Renal cortical epithelial cell (primary cell): ENCODE data around the gene ROBO1. TPM values are rescaled to one million over a fixed set of nuclear protein-coding genes. Genes with fewer than 3 reads are reported as not detected.
"Not testable (repeated sequence)": the region's sequence is repeated elsewhere in the genome, so short reads cannot be mapped to it uniquely, and the experiment has no call there.

Experiments
- DNase-seq: peaks from one replicate; pipeline ENCODE4 v3.0.0-alpha.2; 2011; ENCODE audit warnings: low read depth
- total RNA-seq: library from RNA; depleted of rRNA; stranded (reverse); fragments of >200 nt; gene quantifications from 2 replicates; pipeline ENCODE4 v1.2.3, GENCODE V29; 2014

The ROBO1 gene
- total RNA-seq, 1 donor from 2014 or later: 41.9 TPM

- DNase-seq: no peak
These were observed 1066.3 kb downstream of the ROBO1 start for GRCh38 chr3:78701537-78701936.

GRCh38 chr3:78698431-78698830 lies 1069.4 kb downstream of the ROBO1 start:
- DNase-seq: no peak

DNA sequence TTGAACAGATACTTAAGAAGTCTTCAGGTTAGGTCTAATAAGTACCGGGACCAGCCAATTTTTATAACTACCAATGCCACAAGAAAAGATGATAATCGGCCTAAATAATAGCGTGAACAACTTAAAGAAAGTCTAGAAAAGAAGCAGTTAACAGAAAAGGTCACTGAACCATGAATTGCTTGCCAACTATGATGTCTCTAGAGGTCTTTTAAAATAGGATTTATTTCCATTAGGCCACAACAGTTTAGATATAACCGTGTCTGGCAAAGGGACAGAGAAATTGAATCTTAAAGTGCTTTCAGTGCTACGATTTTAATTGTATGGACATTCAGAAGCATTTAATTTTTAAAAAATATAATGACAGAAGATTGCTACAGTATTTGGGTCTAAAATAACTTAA lies 1070.4 kb downstream of the ROBO1 start:
- DNase-seq: no peak

DNA sequence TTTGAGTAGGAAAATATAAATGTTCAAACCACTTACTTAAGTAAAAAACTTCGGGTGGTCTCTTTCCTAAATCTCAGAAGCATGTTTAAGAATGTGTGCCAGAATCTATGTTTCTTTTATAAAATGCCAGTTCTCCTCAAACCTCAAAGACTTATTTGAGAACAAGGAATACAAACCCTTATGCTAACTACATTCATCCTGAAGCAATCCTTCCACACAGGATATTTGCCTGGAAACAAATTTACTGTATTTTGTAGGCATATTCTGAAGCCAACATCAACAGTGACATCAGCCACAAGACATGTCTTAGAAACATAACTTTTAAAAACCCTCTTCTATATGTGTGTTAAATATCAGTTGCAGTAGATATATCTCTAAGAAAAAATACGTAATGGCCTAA lies 1077.0 kb downstream of the ROBO1 start:
- no peak for DNase-seq

GRCh38 chr3:78689378-78689777 lies 1078.4 kb downstream of the ROBO1 start:
- no peak for DNase-seq

GRCh38 chr3:78687520-78687919 lies 1080.3 kb downstream of the ROBO1 start:
- no peak for DNase-seq

GRCh38 chr3:78683284-78683683 lies 1084.5 kb downstream of the ROBO1 start:
- no peak for DNase-seq

GRCh38 chr3:78675119-78675805 lies 1092.5 kb downstream of the ROBO1 start:
- DNase-seq: not testable (repeated sequence)

DNA sequence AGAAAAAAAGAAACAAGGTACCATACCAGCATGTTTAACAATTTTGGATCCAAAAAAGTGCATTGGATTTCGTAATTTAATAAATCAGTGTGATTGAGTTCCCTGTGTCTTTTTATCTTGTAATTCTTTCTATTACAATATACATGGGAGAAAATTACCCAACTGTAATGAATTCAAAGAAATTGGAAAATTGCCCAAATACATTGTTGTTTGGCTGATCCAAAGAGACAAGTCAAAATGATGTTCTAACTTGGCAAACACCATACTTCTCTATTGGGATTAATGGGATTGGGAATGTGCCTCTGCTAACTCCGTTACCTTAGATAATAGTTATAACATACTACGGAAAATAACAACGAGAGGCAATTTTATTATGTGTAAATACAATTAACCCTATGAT lies 1097.1 kb downstream of the ROBO1 start:
- no peak for DNase-seq

DNA sequence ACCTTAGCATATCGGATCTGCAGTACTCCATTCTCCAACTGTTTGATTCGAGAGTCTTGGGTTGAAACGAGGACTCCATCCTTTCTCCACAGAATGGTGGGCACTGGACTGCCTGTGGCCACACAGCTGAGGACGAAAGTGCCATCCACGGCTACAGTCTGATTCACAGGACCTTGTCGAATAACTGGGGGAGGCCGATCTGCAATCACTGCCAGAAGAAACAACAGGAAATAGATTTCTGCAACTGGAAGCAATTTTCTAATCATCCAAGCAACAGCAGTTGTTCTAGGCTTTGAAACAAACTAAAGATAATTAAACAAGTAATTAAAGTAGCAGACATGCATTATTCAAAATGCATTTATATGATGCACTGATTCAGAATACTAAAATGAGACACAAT lies 1097.7 kb downstream of the ROBO1 start:
- DNase-seq: no peak

DNA sequence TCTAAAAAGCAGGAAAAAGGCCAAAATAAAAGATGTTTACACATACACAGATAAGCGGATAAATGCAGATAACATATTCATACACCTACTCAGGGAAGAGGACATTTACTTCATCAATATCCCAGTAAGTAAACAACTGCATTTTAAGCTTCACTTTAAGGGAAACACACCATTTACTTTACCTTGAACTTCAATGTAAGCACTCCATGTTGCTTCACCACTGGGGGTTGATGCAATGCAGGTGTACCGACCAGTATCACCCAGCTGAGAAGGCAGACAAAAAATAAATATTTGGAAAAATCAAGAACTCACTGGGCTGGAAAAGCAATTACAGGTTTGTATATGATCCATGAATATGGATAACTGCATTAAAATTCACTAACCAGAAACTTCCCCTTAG lies 1099.5 kb downstream of the ROBO1 start:
- DNase-seq: no peak

GRCh38 chr3:78666470-78666800 lies 1101.4 kb downstream of the ROBO1 start:
- peak; percentile 5 for DNase-seq

DNA sequence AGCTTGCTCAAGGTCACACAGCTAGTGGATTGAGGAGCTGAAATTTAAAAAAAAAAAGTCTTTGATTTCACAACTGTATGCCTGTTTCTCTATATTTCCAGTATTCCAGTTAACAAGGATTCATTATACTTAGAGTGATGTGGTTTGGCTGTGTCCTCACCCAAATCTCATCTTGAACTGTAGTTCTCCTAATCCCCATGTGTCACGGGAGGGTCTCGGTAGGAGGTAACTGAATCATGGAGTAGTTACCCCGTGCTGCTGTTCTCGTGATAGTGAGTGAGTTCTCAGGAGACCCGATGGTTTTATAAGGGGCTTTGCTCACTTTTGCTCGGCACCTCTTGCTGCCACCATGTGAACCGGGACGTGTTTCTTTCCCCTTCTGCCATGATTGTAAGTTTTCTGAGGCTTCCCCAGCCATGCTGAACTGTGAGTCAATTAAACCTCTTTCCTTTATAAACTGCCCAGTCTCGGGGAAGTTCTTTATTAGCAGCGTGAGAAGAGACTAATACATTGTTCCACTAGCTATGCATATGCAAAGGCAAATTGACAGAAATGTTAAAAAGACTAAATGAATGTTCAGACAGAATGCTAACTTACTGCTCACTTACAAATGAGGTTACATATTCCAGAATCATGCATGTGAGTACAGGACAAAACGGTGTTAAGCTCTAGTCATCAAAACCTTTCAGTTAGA lies 1101.9 kb downstream of the ROBO1 start:
- no peak for DNase-seq

DNA sequence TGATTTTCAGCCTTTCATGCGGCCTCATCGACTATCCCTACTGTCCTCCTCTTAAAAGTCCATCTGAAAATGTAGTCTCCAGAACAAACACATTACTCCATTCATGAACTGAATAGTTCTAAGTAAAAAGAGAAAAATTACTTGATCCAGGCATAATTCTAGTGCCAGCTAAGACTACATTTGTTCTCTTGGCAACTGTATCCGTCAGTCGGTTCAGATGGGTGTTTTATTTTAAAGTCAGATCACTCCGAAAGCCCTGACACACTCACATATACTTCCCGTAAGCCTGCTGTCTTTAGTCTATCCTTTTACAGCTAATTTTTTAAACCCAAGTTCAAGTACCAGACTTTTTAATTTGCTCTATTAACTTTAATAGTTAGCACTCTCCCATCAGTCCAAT lies 1102.7 kb downstream of the ROBO1 start:
- DNase-seq: no peak

DNA sequence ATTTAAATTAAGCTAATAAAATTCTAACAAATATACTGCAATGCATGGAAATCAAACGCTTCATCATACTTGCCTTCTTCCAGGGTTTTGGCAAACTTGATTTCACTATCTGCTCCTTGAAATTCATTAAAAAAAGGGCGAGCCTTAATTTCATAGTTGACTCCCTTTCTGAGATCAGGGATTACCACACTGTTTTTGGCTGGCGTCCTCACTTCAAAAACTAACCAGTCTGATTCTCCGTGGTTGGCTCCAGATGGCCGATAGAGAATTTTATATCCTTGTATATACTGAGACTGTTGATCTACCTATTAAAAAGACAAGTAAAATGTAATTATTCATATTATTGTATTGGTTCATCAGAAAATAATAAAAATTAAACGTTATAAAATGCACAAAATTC lies 1106.8 kb downstream of the ROBO1 start:
- DNase-seq: no peak

DNA sequence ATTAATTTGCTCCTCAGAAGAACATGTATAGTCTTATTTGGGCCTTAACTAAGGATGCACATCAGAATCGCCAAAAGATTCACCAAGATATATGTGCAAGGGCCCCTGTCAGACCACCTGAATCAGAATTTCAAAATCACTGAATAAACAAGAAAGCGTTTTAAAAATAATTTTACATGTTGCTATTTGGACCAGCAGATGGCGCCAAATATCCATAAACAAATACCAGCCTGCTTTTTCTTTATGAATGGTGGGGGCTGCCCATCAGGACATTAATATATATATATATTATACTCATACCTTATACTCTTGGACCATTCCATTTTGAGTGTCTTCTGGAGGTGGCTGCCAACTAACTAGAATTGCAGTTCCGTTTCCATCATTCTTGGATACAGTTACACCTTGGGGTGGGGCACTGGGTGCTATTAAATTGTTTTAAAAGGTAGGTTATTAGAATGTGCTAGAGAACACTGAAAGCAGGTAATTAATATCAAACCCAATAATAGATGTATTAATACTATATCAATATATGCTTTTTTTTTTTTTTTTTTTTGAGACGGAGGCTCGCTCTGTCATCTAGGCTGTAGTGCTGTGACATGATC lies 1108.3 kb downstream of the ROBO1 start:
- DNase-seq: peak; percentile 23

DNA sequence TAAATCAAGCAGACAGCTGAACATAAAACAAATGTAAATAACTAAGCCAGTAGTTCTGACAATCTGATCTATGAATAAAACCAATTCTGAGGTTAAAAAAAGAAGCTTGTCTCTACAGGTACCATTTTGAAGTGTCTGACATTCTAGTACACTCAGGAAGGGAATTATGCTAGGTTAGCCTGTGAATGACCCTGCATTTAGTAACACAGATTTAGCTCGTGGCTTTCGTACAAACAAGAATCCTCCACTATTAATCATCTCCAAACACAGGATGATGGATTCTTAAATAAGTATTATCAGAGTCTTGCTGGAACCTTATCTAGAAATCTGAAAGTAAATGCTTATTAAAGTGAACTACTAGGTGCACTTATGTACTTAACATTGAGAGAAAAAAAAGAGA lies 1120.1 kb downstream of the ROBO1 start:
- DNase-seq: peak; percentile 15

GRCh38 chr3:78645628-78646310 lies 1122.0 kb downstream of the ROBO1 start:
- DNase-seq: peak; percentile 93

DNA sequence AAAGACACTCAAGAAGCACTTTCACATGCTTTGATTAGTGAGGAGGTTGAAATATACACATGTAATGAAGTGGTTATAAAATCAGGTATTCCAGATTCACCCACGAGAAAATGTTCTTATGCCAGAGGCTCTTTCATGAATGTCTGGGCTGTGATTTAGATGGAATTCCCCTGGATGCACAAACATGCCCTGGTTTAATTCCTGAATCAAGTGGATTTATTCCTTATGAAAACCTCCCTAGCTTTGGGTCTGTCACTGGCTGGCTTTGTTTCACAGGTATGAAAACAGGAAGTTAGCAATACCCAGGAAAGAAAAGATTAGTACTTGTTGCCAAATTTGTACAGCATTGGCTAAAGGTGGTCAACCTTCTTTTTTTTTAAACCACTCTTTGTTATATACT lies 1123.0 kb downstream of the ROBO1 start:
- DNase-seq: peak; percentile 73

GRCh38 chr3:78642226-78643035 lies 1125.4 kb downstream of the ROBO1 start:
- DNase-seq: no peak

- no peak for DNase-seq
These were observed 1126.1 kb downstream of the ROBO1 start for GRCh38 chr3:78641703-78642102.

GRCh38 chr3:78634316-78634715 lies 1133.5 kb downstream of the ROBO1 start:
- peak; percentile 21 for DNase-seq
